ENCODE measurements around the gene OSM. TPM values are rescaled to one million over a fixed set of nuclear protein-coding genes. Genes with fewer than 3 reads are reported as not detected.

Gene OSM
- total RNA-seq, 1 experiment from 2014 or later = not detected

GRCh38 chr22:30301995-30302809 is 35.6 kb upstream of the OSM start:
- in situ Hi-C loops (cut with HindIII; ENCODE audit: low pct_unique_long_range_greater_than_20kb, low sequenced_read_pairs) = no loop called here
- DNase-seq (ENCODE audit: low read depth) = peak; percentile 28

GRCh38 chr22:30299322-30299721 is 32.7 kb upstream of the OSM start:
- no peak for DNase-seq (ENCODE audit: low read depth)
- in situ Hi-C loops (cut with HindIII; ENCODE audit: low pct_unique_long_range_greater_than_20kb, low sequenced_read_pairs) = no loop called here

- in situ Hi-C loops (cut with HindIII; ENCODE audit: low pct_unique_long_range_greater_than_20kb, low sequenced_read_pairs) = no loop called here
- no peak for DNase-seq (ENCODE audit: low read depth)
Measured at GRCh38 chr22:30297991-30298701, 31.5 kb upstream of the OSM start.

GRCh38 chr22:30297276-30297990 is 30.8 kb upstream of the OSM start:
- DNase-seq (ENCODE audit: low read depth) = no peak
- in situ Hi-C loops (cut with HindIII; ENCODE audit: low pct_unique_long_range_greater_than_20kb, low sequenced_read_pairs) = no loop called here

GRCh38 chr22:30296833-30297232 is 30.2 kb upstream of the OSM start:
- no peak for DNase-seq (ENCODE audit: low read depth)
- in situ Hi-C loops (cut with HindIII; ENCODE audit: low pct_unique_long_range_greater_than_20kb, low sequenced_read_pairs) = no loop called here

- in situ Hi-C loops (cut with HindIII; ENCODE audit: low pct_unique_long_range_greater_than_20kb, low sequenced_read_pairs) = no loop called here
- DNase-seq (ENCODE audit: low read depth) = no peak
Measured at GRCh38 chr22:30296324-30296723, 29.7 kb upstream of the OSM start.

GRCh38 chr22:30295576-30295975 is 28.9 kb upstream of the OSM start:
- DNase-seq (ENCODE audit: low read depth) = no peak
- in situ Hi-C loops (cut with HindIII; ENCODE audit: low pct_unique_long_range_greater_than_20kb, low sequenced_read_pairs) = no loop called here

- no peak for DNase-seq (ENCODE audit: low read depth)
- in situ Hi-C loops (cut with HindIII; ENCODE audit: low pct_unique_long_range_greater_than_20kb, low sequenced_read_pairs) = no loop called here
Measured at GRCh38 chr22:30294830-30295229, 28.2 kb upstream of the OSM start.

GRCh38 chr22:30294066-30294465 is 27.4 kb upstream of the OSM start:
- in situ Hi-C loops (cut with HindIII; ENCODE audit: low pct_unique_long_range_greater_than_20kb, low sequenced_read_pairs) = no loop called here
- no peak for DNase-seq (ENCODE audit: low read depth)

- DNase-seq (ENCODE audit: low read depth) = no peak
- in situ Hi-C loops (cut with HindIII; ENCODE audit: low pct_unique_long_range_greater_than_20kb, low sequenced_read_pairs) = no loop called here
Measured at GRCh38 chr22:30293026-30293425, 26.4 kb upstream of the OSM start.

GRCh38 chr22:30292069-30292970 is 25.7 kb upstream of the OSM start:
- in situ Hi-C loops (cut with HindIII; ENCODE audit: low pct_unique_long_range_greater_than_20kb, low sequenced_read_pairs) = no loop called here
- no peak for DNase-seq (ENCODE audit: low read depth)

GRCh38 chr22:30291058-30291892 is 24.6 kb upstream of the OSM start:
- peak; percentile 80 for DNase-seq (ENCODE audit: low read depth)
- in situ Hi-C loops (cut with HindIII; ENCODE audit: low pct_unique_long_range_greater_than_20kb, low sequenced_read_pairs) = no loop called here

GRCh38 chr22:30290342-30291057 is 23.8 kb upstream of the OSM start:
- no peak for DNase-seq (ENCODE audit: low read depth)

GRCh38 chr22:30289980-30290313 is 23.3 kb upstream of the OSM start:
- DNase-seq (ENCODE audit: low read depth) = no peak
- in situ Hi-C loops (cut with HindIII; ENCODE audit: low pct_unique_long_range_greater_than_20kb, low sequenced_read_pairs) = loop anchor here (10.0 kb wide), 1 partner anchor 95 kb away; the partner anchor contains the start of gene RNF215

More at GRCh38 chr22:30290342-30291057, 23.8 kb upstream of the OSM start:
- in situ Hi-C loops (cut with HindIII; ENCODE audit: low pct_unique_long_range_greater_than_20kb, low sequenced_read_pairs) = no loop called here

- in situ Hi-C loops (cut with HindIII; ENCODE audit: low pct_unique_long_range_greater_than_20kb, low sequenced_read_pairs) = loop anchor here (10.0 kb wide), 1 partner anchor 95 kb away; the partner anchor contains the start of gene RNF215
- DNase-seq (ENCODE audit: low read depth) = peak; percentile 98
Measured at GRCh38 chr22:30289141-30289979, 22.7 kb upstream of the OSM start, which contains the start of gene CASTOR1. Gene CASTOR1 (minus strand): TSS chr22:30289505. CDS start chr22:30289497, 8 bp downstream.
